Measurements from ENCODE around the gene ARFGAP1. TPM values are rescaled to one million over a fixed set of nuclear protein-coding genes. Genes with fewer than 3 reads are reported as not detected.

The ARFGAP1 gene
- total RNA-seq, 1 donor from 2014 or later, result 93.8 TPM

GRCh38 chr20:63306673-63307537, 34.3 kb downstream of the ARFGAP1 start:
- Mint-ChIP-seq H3K36me3 (ENCODE audit: low read depth) (no peaks in the 10 kb centered on the region), H3K27ac (no peak overlapping the region), H3K27me3 (ENCODE audit: low read depth) (peaks cover 1% of the 10 kb centered on the region), H3K9me3 (peaks cover 1% of the 10 kb centered on the region), H3K4me3 (ENCODE audit: low read depth) (no peak overlapping the region), H3K4me1 (ENCODE audit: low read depth) (no peaks in the 10 kb centered on the region)
- DNase-seq (ENCODE audit: low spot score), result no peak
- intact Hi-C loops (cut with micrococcal nuclease), result loop anchor here (5.0 kb wide), 1 partner anchor 75 kb away; no protein-coding TSS in a partner anchor

- intact Hi-C loops (cut with micrococcal nuclease), result loop anchor here (5.0 kb wide), 1 partner anchor 75 kb away; no protein-coding TSS in a partner anchor
- Mint-ChIP-seq H3K36me3 (ENCODE audit: low read depth) (no peaks in the 10 kb centered on the region), H3K4me3 (ENCODE audit: low read depth) (no peak overlapping the region), H3K27me3 (ENCODE audit: low read depth) (no peaks in the 10 kb centered on the region), H3K9me3 (no peaks in the 10 kb centered on the region), H3K27ac (no peak overlapping the region), H3K4me1 (ENCODE audit: low read depth) (no peaks in the 10 kb centered on the region)
- DNase-seq (ENCODE audit: low spot score), result no peak
Observed at GRCh38 chr20:63307538-63308217, 35.1 kb downstream of the ARFGAP1 start.

GRCh38 chr20:63308218-63308911, 35.8 kb downstream of the ARFGAP1 start:
- Mint-ChIP-seq H3K9me3 (no peaks in the 10 kb centered on the region), H3K27me3 (ENCODE audit: low read depth) (no peaks in the 10 kb centered on the region), H3K36me3 (ENCODE audit: low read depth) (no peaks in the 10 kb centered on the region), H3K27ac (no peak overlapping the region), H3K4me1 (ENCODE audit: low read depth) (no peaks in the 10 kb centered on the region), H3K4me3 (ENCODE audit: low read depth) (no peak overlapping the region)
- no peak for DNase-seq (ENCODE audit: low spot score)
- intact Hi-C loops (cut with micrococcal nuclease), result loop anchor here (5.0 kb wide), 1 partner anchor 74 kb away; no protein-coding TSS in a partner anchor

GRCh38 chr20:63309261-63310071, 36.9 kb downstream of the ARFGAP1 start:
- no peaks in the 10 kb centered on the region for H3K4me1 Mint-ChIP-seq (ENCODE audit: low read depth)
- H3K9me3 Mint-ChIP-seq, result no peaks in the 10 kb centered on the region
- intact Hi-C loops (cut with micrococcal nuclease), result loop anchor here (5.0 kb wide), 1 partner anchor 73 kb away; no protein-coding TSS in a partner anchor
- no peak overlapping the region for H3K4me3 Mint-ChIP-seq (ENCODE audit: low read depth)
- no peak overlapping the region for H3K27ac Mint-ChIP-seq
- no peaks in the 10 kb centered on the region for H3K36me3 Mint-ChIP-seq (ENCODE audit: low read depth)
- no peak for DNase-seq (ENCODE audit: low spot score)
- no peaks in the 10 kb centered on the region for H3K27me3 Mint-ChIP-seq (ENCODE audit: low read depth)

GRCh38 chr20:63310265-63310991, 37.8 kb downstream of the ARFGAP1 start:
- H3K4me3 Mint-ChIP-seq (ENCODE audit: low read depth), result no peak overlapping the region
- H3K9me3 Mint-ChIP-seq, result no peaks in the 10 kb centered on the region
- no peak for DNase-seq (ENCODE audit: low spot score)
- no peaks in the 10 kb centered on the region for H3K4me1 Mint-ChIP-seq (ENCODE audit: low read depth)
- H3K36me3 Mint-ChIP-seq (ENCODE audit: low read depth), result no peaks in the 10 kb centered on the region
- no peak overlapping the region for H3K27ac Mint-ChIP-seq
- H3K27me3 Mint-ChIP-seq (ENCODE audit: low read depth), result no peaks in the 10 kb centered on the region
- intact Hi-C loops (cut with micrococcal nuclease), result no loop called here

- no peak overlapping the region for H3K27ac Mint-ChIP-seq
- H3K27me3 Mint-ChIP-seq (ENCODE audit: low read depth), result no peaks in the 10 kb centered on the region
- H3K4me3 Mint-ChIP-seq (ENCODE audit: low read depth), result no peak overlapping the region
- no peaks in the 10 kb centered on the region for H3K36me3 Mint-ChIP-seq (ENCODE audit: low read depth)
- no peaks in the 10 kb centered on the region for H3K4me1 Mint-ChIP-seq (ENCODE audit: low read depth)
- intact Hi-C loops (cut with micrococcal nuclease), result no loop called here
- DNase-seq (ENCODE audit: low spot score), result no peak
- H3K9me3 Mint-ChIP-seq, result no peaks in the 10 kb centered on the region
Observed at GRCh38 chr20:63311186-63311832, 38.7 kb downstream of the ARFGAP1 start.

GRCh38 chr20:63311833-63312243, 39.2 kb downstream of the ARFGAP1 start:
- no peak for DNase-seq (ENCODE audit: low spot score)
- H3K4me1 Mint-ChIP-seq (ENCODE audit: low read depth), result no peaks in the 10 kb centered on the region
- H3K27ac Mint-ChIP-seq, result no peak overlapping the region
- intact Hi-C loops (cut with micrococcal nuclease), result no loop called here
- H3K9me3 Mint-ChIP-seq, result no peaks in the 10 kb centered on the region
- no peaks in the 10 kb centered on the region for H3K36me3 Mint-ChIP-seq (ENCODE audit: low read depth)
- no peak overlapping the region for H3K4me3 Mint-ChIP-seq (ENCODE audit: low read depth)
- no peaks in the 10 kb centered on the region for H3K27me3 Mint-ChIP-seq (ENCODE audit: low read depth)

GRCh38 chr20:63312273-63312672, 39.7 kb downstream of the ARFGAP1 start:
- H3K27ac Mint-ChIP-seq, result no peak overlapping the region
- no peaks in the 10 kb centered on the region for H3K9me3 Mint-ChIP-seq
- DNase-seq (ENCODE audit: low spot score), result no peak
- no peaks in the 10 kb centered on the region for H3K4me1 Mint-ChIP-seq (ENCODE audit: low read depth)
- no peaks in the 10 kb centered on the region for H3K36me3 Mint-ChIP-seq (ENCODE audit: low read depth)
- H3K27me3 Mint-ChIP-seq (ENCODE audit: low read depth), result no peaks in the 10 kb centered on the region
- H3K4me3 Mint-ChIP-seq (ENCODE audit: low read depth), result no peak overlapping the region
- intact Hi-C loops (cut with micrococcal nuclease), result no loop called here

GRCh38 chr20:63312690-63313348, 40.2 kb downstream of the ARFGAP1 start:
- H3K4me1 Mint-ChIP-seq (ENCODE audit: low read depth), result no peaks in the 10 kb centered on the region
- no peaks in the 10 kb centered on the region for H3K27me3 Mint-ChIP-seq (ENCODE audit: low read depth)
- H3K36me3 Mint-ChIP-seq (ENCODE audit: low read depth), result no peaks in the 10 kb centered on the region
- DNase-seq (ENCODE audit: low spot score), result no peak
- intact Hi-C loops (cut with micrococcal nuclease), result no loop called here
- H3K9me3 Mint-ChIP-seq, result no peaks in the 10 kb centered on the region
- H3K4me3 Mint-ChIP-seq (ENCODE audit: low read depth), result no peak overlapping the region
- H3K27ac Mint-ChIP-seq, result no peak overlapping the region

- intact Hi-C loops (cut with micrococcal nuclease), result no loop called here
- Mint-ChIP-seq H3K27ac (no peak overlapping the region), H3K36me3 (ENCODE audit: low read depth) (no peaks in the 10 kb centered on the region), H3K4me1 (ENCODE audit: low read depth) (no peaks in the 10 kb centered on the region), H3K9me3 (no peaks in the 10 kb centered on the region), H3K4me3 (ENCODE audit: low read depth) (no peak overlapping the region), H3K27me3 (ENCODE audit: low read depth) (no peaks in the 10 kb centered on the region)
- DNase-seq (ENCODE audit: low spot score), result no peak
Observed at GRCh38 chr20:63313349-63314014, 40.9 kb downstream of the ARFGAP1 start.
